Suprapubic skin (tissue), 4 donors: ENCODE data around the gene RAB27A. TPM values are rescaled to one million over a fixed set of nuclear protein-coding genes. Genes with fewer than 3 reads are reported as not detected.
"Not testable (repeated sequence)": the region's sequence is repeated elsewhere in the genome, so short reads cannot be mapped to it uniquely, and the experiment has no call there.

Source experiments
- DNase-seq, 2 donors: peaks; one replicate each; pipeline ENCODE4 v3.0.0-alpha.2; 2019; ENCODE audit warnings: low spot score in 2 of 2
- H3K27ac ChIP-seq: fragments of 200-600 bp; sonication (generic); one replicate; pipeline ENCODE4 v1.5.1; 2019
- H3K27me3 ChIP-seq: fragments of 200-600 bp; sonication (generic); one replicate; pipeline ENCODE4 v1.5.1; 2019
- H3K36me3 ChIP-seq: fragments of 200-600 bp; sonication (generic); one replicate; pipeline ENCODE4 v1.5.1; 2019
- H3K4me1 ChIP-seq: fragments of 200-600 bp; sonication (generic); one replicate; pipeline ENCODE4 v1.5.1; 2019
- H3K4me3 ChIP-seq: fragments of 200-600 bp; sonication (generic); one replicate; pipeline ENCODE4 v1.5.1; 2019; ENCODE audit warnings: mild to moderate bottlenecking
- H3K9me3 ChIP-seq: fragments of 200-600 bp; sonication (generic); one replicate; pipeline ENCODE4 v1.5.1; 2019
- CTCF ChIP-seq, 2 donors: fragments of 200-600 bp in 1 of 2; fragments of 450-650 bp in 1 of 2; sonication (generic) in 1 of 2; IDR thresholded peaks; one replicate each; pipeline ENCODE4 v1.5.1; 2016 to 2019; ENCODE audit warnings: antibody characterized with exemption in 2 of 2, mild to moderate bottlenecking in 1 of 2, moderate library complexity in 1 of 2
- EP300 ChIP-seq: sonication (generic); formaldehyde crosslinking; IDR thresholded peaks from one replicate; pipeline ENCODE4 v1.6.1; 2017; ENCODE audit warnings: antibody characterized with exemption
- POLR2A ChIP-seq, 2 donors: fragments of 450-650 bp; IDR thresholded peaks; one replicate each; pipeline ENCODE4 v1.6.1; 2017; ENCODE audit warnings: antibody characterized with exemption in 2 of 2, mild to moderate bottlenecking in 2 of 2, moderate library complexity in 2 of 2
- POLR2AphosphoS5 ChIP-seq, 3 donors: sonication (generic); formaldehyde crosslinking; IDR thresholded peaks; one replicate each; pipeline ENCODE4 v1.6.1; 2017; ENCODE audit warnings: antibody characterized with exemption in 3 of 3
- WGBS: methylation state at CpG from one replicate; pipeline ENCODE4 v1.1.5; 2018; 5-methylcytosine and 5-hydroxymethylcytosine counted together
- total RNA-seq, 4 donors: library from RNA; depleted of rRNA; stranded (reverse); fragments of >200 nt; gene quantifications; one replicate each; pipeline ENCODE4 v1.1.0, GENCODE V29; 2016

Gene RAB27A
- total RNA-seq, 4 donors from 2014 or later: 7.8 to 16.1 (median 9.2) TPM

GRCh38 chr15:55322467-55322866 lies 32.9 kb upstream of the RAB27A start:
- Histone ChIP-seq H3K36me3 (no peaks in the 10 kb centered on the region), H3K9me3 (no peaks in the 10 kb centered on the region), H3K4me1 (peaks cover 22% of the 10 kb centered on the region), H3K27ac (no peak overlapping the region), H3K27me3 (no peaks in the 10 kb centered on the region), H3K4me3 (no peak overlapping the region)
- WGBS: 88% methylated on average over 5 of the region's 5 CpGs
- no peak for DNase-seq
- TF ChIP-seq CTCF (IDR thresholded peaks at IDR 0.05) (no peak), POLR2AphosphoS5 (IDR thresholded peaks at IDR 0.05) (no peak), POLR2A (IDR thresholded peaks at IDR 0.05) (no peak)

DNA sequence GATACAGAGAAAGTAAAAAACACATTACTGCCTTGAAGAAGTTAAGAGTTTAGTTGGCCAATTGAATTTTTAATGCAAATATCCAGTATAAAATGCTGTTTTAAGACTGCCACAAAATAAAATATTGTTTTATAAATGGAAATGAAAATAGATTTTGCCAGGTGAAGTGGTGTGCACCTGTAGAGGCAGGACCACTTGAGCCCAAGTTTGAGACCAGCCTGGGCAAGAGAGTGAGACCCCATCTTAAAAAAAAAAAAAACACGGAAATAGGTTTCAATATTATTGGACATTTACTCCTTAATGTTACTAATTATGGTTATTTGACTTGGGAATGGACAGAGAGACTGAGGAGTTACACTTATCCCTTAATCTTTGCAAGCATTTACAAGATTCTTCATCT lies 31.4 kb upstream of the RAB27A start:
- no peak for TF ChIP-seq EP300
- TF ChIP-seq POLR2A (IDR thresholded peaks at IDR 0.05): no peak
- no peak for TF ChIP-seq CTCF (IDR thresholded peaks at IDR 0.05)
- no peak for TF ChIP-seq POLR2AphosphoS5 (IDR thresholded peaks at IDR 0.05)
- Histone ChIP-seq H3K27ac (no peak overlapping the region), H3K36me3 (no peaks in the 10 kb centered on the region), H3K27me3 (no peaks in the 10 kb centered on the region), H3K4me3 (no peak overlapping the region), H3K9me3 (no peaks in the 10 kb centered on the region), H3K4me1 (peaks cover 30% of the 10 kb centered on the region)
- no peak for DNase-seq
- 95% methylated on average over 1 of the region's 1 CpG for WGBS

- WGBS: 35% methylated on average over 2 of the region's 2 CpGs
- no peak for DNase-seq
- Histone ChIP-seq H3K27ac (no peak overlapping the region), H3K27me3 (no peaks in the 10 kb centered on the region), H3K36me3 (no peaks in the 10 kb centered on the region), H3K9me3 (no peaks in the 10 kb centered on the region), H3K4me3 (peak overlapping the region; percentile 90), H3K4me1 (peaks cover 30% of the 10 kb centered on the region)
- TF ChIP-seq EP300 (no peak), POLR2AphosphoS5 (IDR thresholded peaks at IDR 0.05) (no peak), CTCF (IDR thresholded peaks at IDR 0.05) (no peak), POLR2A (IDR thresholded peaks at IDR 0.05) (no peak)
These were observed 30.6 kb upstream of the RAB27A start for GRCh38 chr15:55320238-55320550.

DNA sequence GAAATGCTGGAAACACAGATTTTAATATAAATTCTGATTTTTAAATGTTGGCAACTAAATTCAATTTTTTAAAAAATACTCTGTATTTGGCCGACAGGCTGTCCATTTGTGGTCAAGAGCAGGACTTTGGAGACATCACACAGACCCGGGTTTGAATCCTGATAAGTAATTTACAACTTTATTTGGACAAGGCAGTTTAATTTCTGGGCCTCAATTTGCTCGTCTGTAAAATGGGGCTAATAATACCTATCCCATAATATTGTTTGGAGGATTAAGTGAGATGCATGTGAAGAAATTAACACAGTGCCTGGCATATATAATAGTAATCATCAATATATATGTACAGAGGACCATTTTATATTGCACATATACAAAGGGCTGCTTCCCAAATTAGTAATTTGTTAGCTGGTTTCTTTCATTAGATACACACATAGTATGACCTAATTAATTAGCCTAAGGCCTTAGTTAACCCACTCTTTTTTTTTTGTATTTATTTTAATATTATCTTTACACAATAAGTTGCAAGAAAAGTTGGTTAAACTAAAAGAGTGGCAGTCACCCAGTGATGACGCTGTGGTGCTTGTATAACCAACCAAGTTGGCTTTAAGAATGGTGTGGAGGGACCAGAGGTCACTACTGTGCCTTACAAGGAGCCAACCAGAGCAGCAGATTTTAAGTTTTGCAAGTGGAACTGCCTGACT lies 30.1 kb upstream of the RAB27A start:
- Histone ChIP-seq H3K9me3 (no peaks in the 10 kb centered on the region), H3K27ac (peak overlapping the region; percentile 92), H3K4me3 (peak overlapping the region; percentile 90), H3K36me3 (no peaks in the 10 kb centered on the region), H3K4me1 (peaks cover 30% of the 10 kb centered on the region), H3K27me3 (no peaks in the 10 kb centered on the region)
- TF ChIP-seq POLR2A (IDR thresholded peaks at IDR 0.05) (no peak), CTCF (IDR thresholded peaks at IDR 0.05) (no peak), EP300 (no peak), POLR2AphosphoS5 (IDR thresholded peaks at IDR 0.05) (no peak)
- DNase-seq: no peak
- WGBS: 51% methylated on average over 4 of the region's 4 CpGs

DNA sequence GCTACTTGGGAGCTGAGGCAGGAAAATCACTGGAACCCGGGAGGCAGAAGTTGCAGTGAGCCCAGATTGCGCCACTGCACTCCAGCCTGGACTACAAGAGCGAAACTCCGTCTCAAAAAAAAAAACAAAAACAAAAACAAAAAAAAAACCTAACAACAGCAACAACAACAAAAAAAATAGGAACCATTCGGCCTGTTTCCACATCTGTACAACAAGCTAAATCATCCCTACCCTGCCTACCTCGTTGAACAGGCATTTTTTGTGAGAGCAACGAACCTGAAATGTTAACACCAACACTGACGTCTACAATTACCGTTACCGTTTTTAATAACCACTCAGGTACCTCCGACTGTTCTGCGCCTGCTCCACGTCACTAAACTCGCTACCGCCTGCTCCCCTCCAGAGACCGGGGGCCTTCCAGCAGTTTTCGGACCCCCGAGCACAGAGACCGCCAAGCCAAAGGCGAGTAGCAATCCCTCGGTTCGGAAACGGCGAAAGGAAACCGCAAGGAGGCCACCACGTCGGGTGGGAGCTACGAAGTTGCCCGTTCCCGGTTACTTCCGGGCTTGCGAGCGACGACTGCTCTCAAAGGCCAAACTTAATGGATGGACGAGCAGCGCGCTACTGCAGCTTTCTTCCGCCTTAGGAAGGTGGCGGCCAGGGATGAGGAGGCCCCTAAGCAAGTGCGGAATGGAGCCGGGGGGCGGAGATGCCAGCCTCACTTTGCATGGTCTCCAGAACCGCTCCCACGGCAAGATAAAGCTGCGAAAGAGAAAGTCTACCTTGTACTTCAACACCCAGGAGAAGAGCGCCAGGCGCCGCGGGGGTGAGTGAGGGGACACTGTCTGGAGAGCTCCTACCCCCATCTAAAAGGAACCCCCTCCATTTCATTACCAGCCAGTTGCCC lies 29.2 kb upstream of the RAB27A start, which contains the start of the genes PIGB and PIGBOS1:
PIGB (plus strand) TSS at position 635 of the 907 bp plus-strand sequence; CDS start at position 664, 29 bp downstream.
PIGBOS1 (minus strand) TSS at position 536 of the 907 bp plus-strand sequence. CDS start 1,331 bp downstream, outside the sequence.
- under 1% methylated on average over 47 of the region's 49 CpGs for WGBS
- Histone ChIP-seq H3K27ac (peak within 1 kb of the TSS; percentile 92), H3K4me1 (peaks cover 30% of the 10 kb centered on the region), H3K9me3 (no peaks in the 10 kb centered on the region), H3K27me3 (no peaks in the 10 kb centered on the region), H3K4me3 (peak within 1 kb of the TSS; percentile 90), H3K36me3 (no peaks in the 10 kb centered on the region)
- peak; percentile 91 to 92 for DNase-seq
- peak; percentile 49 to 97 (median 60) for TF ChIP-seq POLR2AphosphoS5 (IDR thresholded peaks at IDR 0.05)
- TF ChIP-seq EP300: no peak
- peak in 1 of 2 donors; percentile 63 for TF ChIP-seq POLR2A (IDR thresholded peaks at IDR 0.05)

DNA sequence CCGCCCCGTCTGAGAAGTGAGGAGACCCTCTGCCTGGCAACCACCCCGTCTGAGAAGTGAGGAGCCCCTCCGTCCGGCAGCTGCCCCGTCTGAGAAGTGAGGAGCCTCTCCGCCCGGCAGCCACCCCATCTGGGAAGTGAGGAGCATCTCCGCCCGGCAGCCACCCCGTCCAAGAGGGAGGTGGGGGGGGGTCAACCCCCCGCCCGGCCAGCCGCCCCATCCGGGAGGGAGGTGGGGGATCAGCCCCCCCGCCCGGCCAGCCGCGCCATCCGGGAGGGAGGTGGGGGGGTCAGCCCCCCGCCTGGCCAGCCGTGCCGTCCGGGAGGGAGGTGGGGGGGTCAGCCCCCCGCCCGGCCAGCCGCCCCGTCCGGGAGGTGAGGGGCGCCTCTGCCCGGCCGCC lies 13.2 kb upstream of the RAB27A start:
- H3K27ac ChIP-seq, H3K4me3 ChIP-seq, DNase-seq, H3K4me1 ChIP-seq, H3K27me3 ChIP-seq, H3K9me3 ChIP-seq: not testable (repeated sequence)
- no CpG with 5 or more reads among the region's 32 CpGs for WGBS
- peaks cover 17% of the 10 kb centered on the region for H3K36me3 ChIP-seq
